ENCODE data around the gene RNF31. TPM values are rescaled to one million over a fixed set of nuclear protein-coding genes. Genes with fewer than 3 reads are reported as not detected.

RNF31 gene
- total RNA-seq, 2 donors from 2014 or later = 75.5 to 82.9 TPM

DNA sequence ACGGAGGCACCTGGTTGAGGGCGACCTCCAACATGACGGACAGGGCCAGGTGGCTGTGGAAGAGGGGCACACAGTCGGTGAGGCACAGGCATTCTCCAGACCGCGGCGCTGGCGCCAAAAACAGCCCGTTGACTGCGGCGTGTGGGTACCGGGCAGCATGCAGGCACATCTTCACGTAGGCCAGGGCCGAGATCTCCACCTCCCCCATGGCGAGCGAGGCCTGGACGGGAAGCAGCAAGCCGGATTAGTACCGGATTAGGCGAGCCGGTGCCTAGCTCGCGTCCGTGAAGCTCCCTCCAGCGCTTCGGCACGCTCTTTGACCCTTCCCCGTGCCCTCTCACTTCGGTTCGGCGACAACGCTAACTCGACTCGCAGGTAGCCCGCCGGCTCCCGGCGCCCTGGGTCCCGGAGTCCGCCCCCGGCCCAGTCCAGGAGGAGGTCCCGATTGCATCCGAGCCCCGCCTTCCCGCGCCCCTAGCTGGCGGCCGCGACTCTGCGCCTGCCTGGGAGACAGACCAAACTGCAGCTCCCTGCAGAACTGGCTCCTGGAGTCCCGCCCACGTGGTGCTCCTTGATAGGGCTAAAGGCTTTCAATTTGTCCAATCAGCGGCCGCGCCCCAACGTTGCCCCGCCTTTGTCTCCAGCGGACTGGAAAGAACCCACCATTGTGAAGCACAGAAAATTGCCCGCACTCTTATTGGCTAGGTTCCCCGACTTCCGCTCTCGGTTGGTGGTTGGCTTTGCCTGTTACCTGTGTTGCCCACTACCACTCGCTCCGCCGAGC, 6.0 kb upstream of the RNF31 start, which contains the start of gene EMC9:
Gene EMC9, minus strand, starts transcription at position 495 of the 784 bp plus-strand sequence. Its CDS starts 287 bp downstream, at position 208.
- H3K36me3 Mint-ChIP-seq (ENCODE audit: low read depth) = peaks cover 35% of the 10 kb centered on the region
- H3K27ac Mint-ChIP-seq = peak within 1 kb of the TSS; percentile 97
- WGBS, 2 experiments (ENCODE audit: insufficient coverage in 1 of 2, insufficient read length in 1 of 2) = 0% methylated on average over 50 to 65 of the region's 65 CpGs
- no peaks in the 10 kb centered on the region for H3K4me1 ChIP-seq (ENCODE audit: control insufficient read depth, insufficient read depth, low read length)
- no peaks in the 10 kb centered on the region for H3K27me3 Mint-ChIP-seq (ENCODE audit: insufficient read depth)
- H3K27me3 ChIP-seq (ENCODE audit: control insufficient read depth, insufficient read depth, low read length, poor library complexity, severe bottlenecking) = no peaks in the 10 kb centered on the region
- H3K4me3 ChIP-seq (ENCODE audit: low read length) = peak within 1 kb of the TSS; percentile 98
- peak within 1 kb of the TSS; percentile 99 for H3K4me3 Mint-ChIP-seq
- TF ChIP-seq, protein P1, sequence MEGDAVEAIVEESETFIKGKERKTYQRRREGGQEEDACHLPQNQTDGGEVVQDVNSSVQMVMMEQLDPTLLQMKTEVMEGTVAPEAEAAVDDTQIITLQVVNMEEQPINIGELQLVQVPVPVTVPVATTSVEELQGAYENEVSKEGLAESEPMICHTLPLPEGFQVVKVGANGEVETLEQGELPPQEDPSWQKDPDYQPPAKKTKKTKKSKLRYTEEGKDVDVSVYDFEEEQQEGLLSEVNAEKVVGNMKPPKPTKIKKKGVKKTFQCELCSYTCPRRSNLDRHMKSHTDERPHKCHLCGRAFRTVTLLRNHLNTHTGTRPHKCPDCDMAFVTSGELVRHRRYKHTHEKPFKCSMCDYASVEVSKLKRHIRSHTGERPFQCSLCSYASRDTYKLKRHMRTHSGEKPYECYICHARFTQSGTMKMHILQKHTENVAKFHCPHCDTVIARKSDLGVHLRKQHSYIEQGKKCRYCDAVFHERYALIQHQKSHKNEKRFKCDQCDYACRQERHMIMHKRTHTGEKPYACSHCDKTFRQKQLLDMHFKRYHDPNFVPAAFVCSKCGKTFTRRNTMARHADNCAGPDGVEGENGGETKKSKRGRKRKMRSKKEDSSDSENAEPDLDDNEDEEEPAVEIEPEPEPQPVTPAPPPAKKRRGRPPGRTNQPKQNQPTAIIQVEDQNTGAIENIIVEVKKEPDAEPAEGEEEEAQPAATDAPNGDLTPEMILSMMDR (conservative IDR thresholded peaks at IDR 0.05) = peak; percentile 70
- peak within 1 kb of the TSS; percentile 83 for H3K27ac ChIP-seq (ENCODE audit: low read depth, low read length)
- peak within 1 kb of the TSS; percentile 86 for H3K9ac ChIP-seq (ENCODE audit: extremely low read depth, low read length, poor library complexity, severe bottlenecking)
- peaks cover 43% of the 10 kb centered on the region for H3K36me3 ChIP-seq (ENCODE audit: control insufficient read depth, insufficient read depth, low read length)
- no peaks in the 10 kb centered on the region for H3K9me3 Mint-ChIP-seq
- H3K9me3 ChIP-seq (ENCODE audit: control insufficient read depth, low read length) = no peaks in the 10 kb centered on the region
- H3K4me1 Mint-ChIP-seq = peaks cover 29% of the 10 kb centered on the region
- peak; percentile 100 for DNase-seq

DNA sequence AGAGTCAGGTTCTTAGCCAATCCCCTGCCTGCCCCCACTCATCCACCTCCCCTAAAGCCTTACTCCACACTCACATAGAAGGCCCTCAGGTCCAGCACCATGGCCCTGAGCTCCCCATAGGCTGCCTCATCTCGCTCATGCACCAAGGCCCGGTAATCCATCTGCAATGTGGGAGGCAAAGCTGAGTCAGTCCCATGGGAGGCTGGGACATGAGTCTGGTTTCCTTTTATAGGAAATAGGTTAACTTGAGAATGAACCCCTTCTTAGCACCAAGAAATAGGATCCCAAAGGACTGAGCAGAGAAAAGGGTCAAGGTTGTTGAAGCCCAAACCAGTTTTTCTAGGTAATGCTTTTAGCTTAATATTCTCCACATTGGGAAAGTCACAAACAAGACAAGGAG, 3.8 kb upstream of the RNF31 start:
- WGBS, 2 experiments (ENCODE audit: insufficient coverage in 1 of 2, insufficient read length in 1 of 2) = 95 to 100% methylated on average over 2 of the region's 2 CpGs
- TF ChIP-seq, protein P1 (conservative IDR thresholded peaks at IDR 0.05) = no peak
- Mint-ChIP-seq H3K27me3 (ENCODE audit: insufficient read depth) (no peaks in the 10 kb centered on the region), H3K4me1 (peaks cover 25% of the 10 kb centered on the region), H3K36me3 (ENCODE audit: low read depth) (peaks cover 33% of the 10 kb centered on the region), H3K9me3 (no peaks in the 10 kb centered on the region), H3K4me3 (no peak overlapping the region), H3K27ac (no peak overlapping the region)
- no peak overlapping the region for H3K4me3 ChIP-seq (ENCODE audit: low read length)
- no peak for DNase-seq
- H3K27ac ChIP-seq (ENCODE audit: low read depth, low read length) = no peak overlapping the region
- H3K9ac ChIP-seq (ENCODE audit: extremely low read depth, low read length, poor library complexity, severe bottlenecking) = no peak overlapping the region
- H3K27me3 ChIP-seq (ENCODE audit: control insufficient read depth, insufficient read depth, low read length, poor library complexity, severe bottlenecking) = no peaks in the 10 kb centered on the region
- H3K9me3 ChIP-seq (ENCODE audit: control insufficient read depth, low read length) = no peaks in the 10 kb centered on the region
- H3K4me1 ChIP-seq (ENCODE audit: control insufficient read depth, insufficient read depth, low read length) = peaks cover 4% of the 10 kb centered on the region
- H3K36me3 ChIP-seq (ENCODE audit: control insufficient read depth, insufficient read depth, low read length) = peaks cover 35% of the 10 kb centered on the region

DNA sequence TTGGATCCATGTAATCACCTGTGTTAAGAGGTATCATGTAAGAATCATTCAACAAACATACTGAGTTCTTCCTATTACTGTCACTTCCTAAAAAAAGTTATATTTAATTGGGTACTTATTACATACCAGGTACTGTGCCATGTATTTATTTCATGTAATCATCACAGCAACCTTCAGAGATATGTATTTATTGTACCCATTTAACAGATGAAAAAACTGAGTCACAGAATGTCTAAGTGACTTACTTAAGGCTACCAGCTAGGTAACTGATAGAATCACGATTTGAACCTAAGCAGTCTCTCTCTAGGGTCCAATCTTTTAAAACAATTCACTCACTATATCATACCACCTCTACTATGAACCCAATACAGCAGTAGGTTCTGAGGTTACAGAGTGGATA, 2.8 kb upstream of the RNF31 start:
- Mint-ChIP-seq H3K36me3 (ENCODE audit: low read depth) (peaks cover 31% of the 10 kb centered on the region), H3K27ac (no peak overlapping the region), H3K27me3 (ENCODE audit: insufficient read depth) (no peaks in the 10 kb centered on the region), H3K4me3 (no peak overlapping the region), H3K4me1 (peaks cover 25% of the 10 kb centered on the region), H3K9me3 (no peaks in the 10 kb centered on the region)
- Histone ChIP-seq H3K9me3 (ENCODE audit: control insufficient read depth, low read length) (no peaks in the 10 kb centered on the region), H3K27me3 (ENCODE audit: control insufficient read depth, insufficient read depth, low read length, poor library complexity, severe bottlenecking) (no peaks in the 10 kb centered on the region), H3K4me1 (ENCODE audit: control insufficient read depth, insufficient read depth, low read length) (peaks cover 6% of the 10 kb centered on the region), H3K36me3 (ENCODE audit: control insufficient read depth, insufficient read depth, low read length) (peaks cover 34% of the 10 kb centered on the region), H3K9ac (ENCODE audit: extremely low read depth, low read length, poor library complexity, severe bottlenecking) (no peak overlapping the region), H3K27ac (ENCODE audit: low read depth, low read length) (no peak overlapping the region), H3K4me3 (ENCODE audit: low read length) (no peak overlapping the region)
- WGBS, 2 experiments (ENCODE audit: insufficient coverage in 1 of 2, insufficient read length in 1 of 2) = 100% methylated on average over 1 of the region's 1 CpG
- TF ChIP-seq, protein P1 (conservative IDR thresholded peaks at IDR 0.05) = no peak
- DNase-seq = no peak
